GM21515 (cell line): ENCODE data around the gene TDRD12.

Experiments used
- ATAC-seq: cut with Tn5 transposase; IDR thresholded peaks from one replicate; pipeline ENCODE4 v1.9.1; 2021; ENCODE audit not compliant: unreplicated experiment

Gene TDRD12

DNA sequence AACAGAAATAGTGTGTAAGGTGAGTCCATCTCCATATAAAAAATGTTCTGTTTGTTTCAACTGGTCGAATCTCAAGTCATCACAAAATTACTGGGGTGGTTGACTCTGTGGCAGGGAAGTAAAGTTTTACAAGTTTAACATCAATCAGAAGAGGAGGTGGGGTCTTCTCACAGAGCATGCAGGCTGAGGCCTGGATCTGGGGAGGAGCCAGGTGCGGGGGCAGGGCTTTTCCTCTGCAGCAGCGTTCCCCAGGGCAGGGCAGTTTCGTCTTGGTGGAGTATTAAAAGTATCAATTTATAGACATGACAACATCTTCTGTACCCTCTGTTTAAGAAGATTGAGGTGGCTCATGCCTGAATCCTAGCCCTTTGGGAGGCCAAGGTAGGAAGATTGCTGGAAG is 81.2 kb downstream of the TDRD12 start:
- no peak for ATAC-seq

- no peak for ATAC-seq
Measured at GRCh38 chr19:32802840-32803239, 83.3 kb downstream of the TDRD12 start.

DNA sequence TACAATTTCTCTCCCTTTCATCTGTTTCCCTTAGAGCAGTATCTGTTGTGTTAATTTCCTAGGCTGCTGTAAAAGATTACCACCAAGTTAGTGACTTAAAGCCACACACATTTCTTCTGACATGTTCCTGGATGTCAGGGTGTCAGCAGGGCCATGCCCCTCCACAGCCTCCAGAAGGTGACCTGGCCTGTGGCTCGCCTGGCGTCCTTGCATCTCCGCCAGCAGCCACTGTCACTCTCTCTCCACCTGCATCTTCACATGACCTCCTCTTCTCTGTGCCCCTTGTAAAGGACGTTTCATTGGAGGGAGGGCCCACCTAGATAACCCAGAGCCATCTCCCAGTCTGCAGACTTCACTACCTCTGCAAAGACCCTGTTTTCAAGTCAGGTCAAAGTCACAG is 88.7 kb downstream of the TDRD12 start:
- no peak for ATAC-seq

GRCh38 chr19:32809254-32809653 is 89.7 kb downstream of the TDRD12 start:
- no peak for ATAC-seq

- no peak for ATAC-seq
Measured at GRCh38 chr19:32809754-32810153, 90.2 kb downstream of the TDRD12 start.

- ATAC-seq: no peak
Measured at GRCh38 chr19:32810452-32810851, 90.9 kb downstream of the TDRD12 start.

DNA sequence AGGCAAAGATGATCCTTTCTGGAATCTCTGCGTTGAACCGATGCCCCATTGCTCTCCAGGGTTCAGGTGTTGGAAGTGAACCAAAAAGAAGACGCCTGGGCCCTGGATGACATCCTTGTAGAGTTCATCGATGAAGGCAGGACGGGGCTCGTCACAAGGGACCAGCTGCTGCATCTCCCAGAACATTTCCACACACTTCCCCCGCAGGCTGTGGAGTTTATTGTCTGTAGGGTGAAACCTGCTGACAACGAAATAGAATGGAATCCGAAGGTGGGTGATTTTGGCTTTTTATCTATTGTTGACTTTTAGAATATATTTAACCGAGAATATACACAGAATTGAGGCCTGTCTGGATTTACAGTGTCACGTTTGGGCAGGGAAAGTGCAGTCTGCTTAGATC is 91.6 kb downstream of the TDRD12 start:
- no peak for ATAC-seq

GRCh38 chr19:32812036-32812435 is 92.5 kb downstream of the TDRD12 start:
- ATAC-seq: no peak

- ATAC-seq: no peak
Measured at GRCh38 chr19:32812571-32812970, 93.0 kb downstream of the TDRD12 start.

GRCh38 chr19:32813862-32814425 is 94.4 kb downstream of the TDRD12 start:
- no peak for ATAC-seq

DNA sequence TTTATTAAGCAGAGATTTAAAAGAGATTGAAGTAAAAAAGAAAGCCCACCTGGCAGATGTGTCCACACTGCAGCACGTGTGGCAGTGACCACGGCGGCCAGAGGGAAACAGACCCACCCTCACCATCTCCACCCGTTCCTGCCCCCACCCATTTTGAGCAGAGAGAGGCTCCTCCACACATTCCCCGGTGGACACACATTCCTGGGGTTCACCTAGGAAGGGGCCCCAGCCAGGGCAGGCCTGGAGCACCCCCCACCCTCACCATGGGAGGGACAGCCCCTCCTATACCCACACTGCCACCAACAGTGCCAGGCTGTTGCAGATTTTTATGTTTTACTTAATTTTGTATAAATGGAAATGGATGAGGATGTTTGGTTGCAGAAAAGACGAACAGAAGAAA is 95.1 kb downstream of the TDRD12 start:
- ATAC-seq: no peak

GRCh38 chr19:32816555-32817099 is 97.1 kb downstream of the TDRD12 start:
- no peak for ATAC-seq

- ATAC-seq: no peak
Measured at GRCh38 chr19:32817569-32818476, 98.3 kb downstream of the TDRD12 start.

DNA sequence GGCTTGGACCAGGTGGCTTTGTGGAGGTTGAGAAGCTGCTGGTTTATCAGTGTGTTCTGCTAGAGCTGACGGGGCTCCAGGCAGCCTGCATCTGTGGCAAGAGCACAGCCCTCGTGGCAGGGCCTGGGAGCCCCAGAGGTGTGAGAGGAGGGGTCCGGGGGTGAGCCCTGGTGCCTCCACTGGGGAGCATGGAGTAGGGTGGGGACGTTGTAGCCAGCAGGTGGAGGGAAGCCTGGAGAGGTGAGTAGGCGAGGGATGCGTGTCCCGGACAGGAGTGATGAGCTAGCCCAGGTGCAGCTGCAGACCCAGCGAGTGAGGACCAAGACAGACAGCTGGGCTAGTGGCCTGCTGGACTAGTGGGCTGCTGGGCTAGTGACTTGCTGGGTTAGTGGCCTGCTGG is 99.0 kb downstream of the TDRD12 start:
- ATAC-seq: no peak

- no peak for ATAC-seq
Measured at GRCh38 chr19:32819419-32820400, 100.1 kb downstream of the TDRD12 start.

DNA sequence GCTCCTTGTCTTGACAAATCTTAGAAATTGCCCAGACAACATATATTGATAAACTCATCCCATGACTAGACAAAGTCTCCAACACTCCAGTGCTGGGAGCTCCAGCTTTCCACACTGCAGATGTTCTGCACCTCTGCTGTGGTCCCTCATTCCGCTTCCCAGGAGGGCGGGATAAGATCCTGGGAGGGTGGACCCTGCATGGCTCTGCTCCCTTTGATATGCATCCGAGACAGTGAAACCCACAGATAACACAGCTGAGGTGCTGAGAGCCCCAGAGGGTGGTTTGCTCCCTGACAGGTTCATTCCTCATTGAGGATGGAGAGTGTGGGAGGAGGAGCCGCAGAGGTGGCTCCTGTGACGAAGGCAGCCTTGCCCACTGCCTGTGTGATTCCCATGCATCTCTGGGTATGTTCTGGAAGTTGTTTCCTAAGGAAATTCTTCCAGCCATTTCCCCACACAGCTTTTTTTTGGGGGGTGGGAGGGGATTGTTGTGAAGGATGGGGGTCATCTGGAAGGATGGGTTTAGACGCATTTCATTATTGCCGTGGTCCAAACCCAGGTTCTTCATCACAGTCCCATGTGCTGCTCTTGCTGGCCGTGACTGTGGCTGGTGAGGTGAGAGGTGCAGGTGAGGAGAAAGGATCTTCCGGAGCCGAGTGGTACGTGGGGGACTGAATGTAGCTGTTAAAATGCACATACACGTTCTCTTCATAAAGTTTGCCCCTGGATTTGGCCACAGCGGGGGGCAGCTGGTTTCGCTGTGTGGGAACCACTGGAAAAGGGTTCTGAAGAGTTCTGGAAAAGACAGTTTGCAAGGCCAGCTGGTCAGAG is 103.6 kb downstream of the TDRD12 start:
- no peak for ATAC-seq

DNA sequence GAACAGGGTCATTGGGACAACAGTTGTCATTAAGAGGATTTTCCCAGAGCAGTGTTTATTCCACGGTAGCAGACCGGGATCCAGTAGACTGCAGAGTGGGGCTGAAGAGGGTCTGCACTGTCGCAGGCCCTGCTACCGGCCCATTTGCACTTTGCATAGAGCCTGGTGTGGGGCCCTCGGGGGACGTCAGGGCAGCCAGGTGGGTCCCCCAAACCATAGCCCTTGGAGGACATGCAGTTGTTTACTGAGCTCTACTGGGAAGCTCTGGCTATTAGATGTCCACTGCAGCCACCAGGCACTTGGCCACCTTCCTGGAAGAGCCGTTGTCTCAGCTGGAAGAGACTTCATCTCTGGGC is 104.2 kb downstream of the TDRD12 start:
- ATAC-seq: no peak

DNA sequence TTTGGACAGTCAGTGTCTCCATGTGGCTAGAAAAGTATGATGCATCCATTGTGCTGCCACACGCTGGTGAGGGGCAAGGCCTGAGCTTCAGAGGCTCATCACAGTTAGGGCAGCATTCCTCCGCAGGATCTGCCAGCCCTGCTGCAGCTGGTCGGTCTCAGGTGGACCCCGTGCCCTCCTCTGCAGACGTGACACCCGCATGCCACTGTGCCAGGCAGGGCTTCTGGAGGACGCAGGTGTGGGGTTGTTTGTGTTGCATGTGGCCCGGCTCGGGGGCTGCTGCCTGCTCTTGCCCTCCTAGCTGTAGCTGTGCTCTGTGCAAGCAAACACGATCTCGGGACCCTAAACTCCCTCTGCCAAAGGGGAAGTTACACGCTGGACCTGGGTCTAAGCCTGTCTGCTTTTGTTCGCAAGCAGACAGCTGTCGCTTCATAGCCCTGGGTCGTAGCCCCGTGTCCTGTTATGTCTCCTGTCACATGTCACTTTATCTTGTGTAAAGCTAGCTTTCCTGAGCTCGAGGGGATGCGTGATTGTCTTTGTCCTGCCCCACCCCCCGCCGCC is 104.7 kb downstream of the TDRD12 start:
- no peak for ATAC-seq

- ATAC-seq: no peak
Measured at GRCh38 chr19:32824916-32825608, 105.5 kb downstream of the TDRD12 start.
